ENCODE measurements around the gene DLG5.
A peak's percentile ranks its signal among the peaks of the same experiment; 100 is the strongest.

The DLG5 gene

DNA sequence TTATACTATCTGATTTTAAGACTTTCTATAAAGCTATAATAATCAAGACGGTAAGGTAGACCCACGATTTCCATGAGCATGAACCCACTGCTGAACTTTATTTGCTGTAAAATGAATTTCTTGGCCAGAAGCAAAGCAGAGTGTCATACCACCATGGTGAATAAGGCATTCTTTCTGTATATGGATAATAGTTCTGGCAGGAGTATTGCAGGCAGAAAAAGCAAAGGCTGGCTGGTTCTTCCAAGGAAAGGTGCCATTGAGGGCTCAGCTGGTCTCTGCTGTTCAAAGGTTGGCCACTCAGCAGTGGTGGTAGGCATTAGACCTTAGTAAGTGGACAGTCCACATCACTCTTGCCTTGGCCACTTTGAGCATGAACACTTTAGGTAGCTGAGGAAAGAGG lies 184.8 kb downstream of the DLG5 start:
- DNase-seq (ENCODE audit: low read depth, low spot score) = peak; percentile 49
- H3K4me3 ChIP-seq (ENCODE audit: low read depth, low read length) = no peak overlapping the region
- ChIA-PET CTCF (interaction anchor here (0.9 to 2.2 kb wide), 4 partner anchors 15 to 30 kb away, joined by 5 to 11 read pairs (median 7); no protein-coding TSS in a partner anchor), POLR2A (no interaction called here)
- no peak for TF ChIP-seq CTCF (IDR thresholded peaks at IDR 0.05; ENCODE audit: insufficient read depth, low read length, missing control alignments)
